HG02588 (cell line): ENCODE results near the gene GATA2.
A peak's percentile ranks its signal among the peaks of the same experiment; 100 is the strongest.

Experiments used
- ATAC-seq: cut with Tn5 transposase; IDR thresholded peaks from one replicate; pipeline ENCODE4 v1.9.1; 2021; ENCODE audit warnings: mild to moderate bottlenecking, moderate library complexity; ENCODE audit not compliant: unreplicated experiment

The GATA2 gene

DNA sequence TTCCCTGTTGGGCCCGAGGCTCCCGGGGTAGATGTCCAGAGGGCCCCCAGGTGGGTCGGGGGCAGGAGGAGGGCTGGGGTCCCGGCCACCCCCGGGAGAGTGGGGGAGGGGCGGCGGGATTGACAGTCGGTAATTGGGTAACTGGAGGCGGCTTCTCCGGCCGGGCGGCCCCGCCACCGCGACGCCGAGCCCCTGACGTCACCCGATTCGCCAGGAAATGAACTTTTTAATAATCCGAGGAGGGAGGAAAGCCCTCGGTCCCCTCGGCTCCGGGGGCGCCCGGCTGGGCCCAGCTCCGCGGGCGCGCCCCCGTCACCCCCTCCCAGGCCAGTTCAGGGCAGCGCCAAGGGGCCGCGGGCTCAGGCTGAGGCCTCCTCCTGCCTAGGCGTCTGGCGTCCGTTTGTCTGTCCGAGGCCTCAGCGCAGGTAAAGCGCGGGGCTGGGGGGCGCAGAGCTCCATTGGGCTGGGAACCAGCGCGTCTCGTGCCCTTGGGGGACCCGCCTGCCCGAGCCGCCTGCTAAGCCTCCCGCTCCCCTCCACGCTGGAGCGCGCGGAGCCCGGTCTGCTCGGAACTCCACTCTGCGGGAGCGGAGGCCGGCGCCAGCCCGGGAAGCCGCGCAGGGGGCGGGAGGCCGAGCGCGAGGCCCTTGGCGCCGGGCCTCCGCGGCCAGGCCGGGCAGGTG lies 3.9 kb downstream of the GATA2 start:
- ATAC-seq: no peak

DNA sequence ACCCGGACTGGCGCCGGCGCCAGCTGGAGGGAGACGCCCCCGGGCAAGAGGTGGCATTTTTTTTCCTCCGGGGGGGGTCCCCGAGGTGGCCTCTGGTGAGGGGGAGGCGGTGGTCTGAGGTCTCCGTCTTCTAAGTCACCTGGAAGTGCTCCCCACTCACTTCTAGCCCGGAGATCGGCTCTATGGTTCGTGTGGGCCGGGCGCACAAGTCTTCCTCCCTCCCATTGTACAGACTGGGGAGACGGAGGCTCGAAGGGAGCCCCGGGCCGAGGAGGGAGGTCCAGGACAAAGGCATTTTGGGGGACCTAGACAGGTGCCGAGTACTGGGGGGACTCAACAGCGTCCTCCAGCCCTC lies 4.4 kb downstream of the GATA2 start:
- ATAC-seq: no peak

DNA sequence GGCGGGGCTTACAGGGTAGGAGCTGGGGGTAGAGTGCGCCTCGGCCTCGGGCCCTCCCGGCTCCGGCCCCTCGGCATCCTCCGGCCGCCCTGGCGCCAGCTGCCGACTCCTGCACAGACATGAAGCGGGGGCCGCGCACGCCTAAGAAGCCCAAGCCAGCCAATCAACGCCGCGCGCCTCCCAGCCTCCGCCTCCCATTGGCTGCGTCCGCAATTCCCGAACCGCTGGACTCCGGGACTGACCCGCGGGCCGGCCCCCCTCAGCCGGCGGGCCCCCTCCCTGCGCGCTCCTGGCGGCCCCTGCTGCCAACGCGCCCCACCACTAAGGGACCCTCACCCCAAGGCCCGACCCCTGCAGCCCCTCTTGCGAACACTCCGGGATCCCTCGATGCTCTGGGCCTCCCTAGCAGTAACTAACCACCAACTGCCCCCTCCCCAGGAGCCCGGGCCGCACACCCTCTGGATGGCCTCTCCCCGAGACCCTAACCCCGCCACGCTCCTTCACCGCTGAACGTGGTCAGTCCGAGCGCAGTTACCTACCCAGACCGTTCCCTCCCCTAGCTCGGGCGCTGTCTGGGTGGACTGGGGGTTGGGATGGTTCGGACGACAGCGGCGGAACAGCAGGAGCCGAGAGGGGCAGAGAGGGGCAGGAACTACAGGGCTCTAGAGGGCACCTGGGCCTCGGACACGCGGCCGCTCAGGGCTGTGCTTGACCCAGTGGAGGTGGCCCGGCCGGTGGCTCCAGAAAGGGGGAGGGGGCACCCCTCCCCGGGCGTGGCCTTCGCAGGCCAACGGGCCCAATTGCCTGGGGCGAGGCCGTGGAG lies 5.0 kb downstream of the GATA2 start:
- ATAC-seq: peak; percentile 43

DNA sequence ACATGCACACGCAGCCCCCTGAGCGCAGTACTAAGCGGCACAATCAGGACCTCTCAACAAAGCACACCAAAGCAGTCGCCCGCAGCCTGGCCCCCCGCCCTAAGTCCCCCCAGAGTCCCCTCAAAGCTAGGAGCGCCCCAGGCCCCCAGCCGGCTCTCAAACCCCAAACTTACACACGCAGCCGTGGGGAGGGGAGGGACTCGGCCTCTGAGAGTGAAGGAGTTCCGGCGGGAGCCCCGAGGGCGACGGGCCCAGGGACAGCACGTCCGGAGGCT lies 5.5 kb downstream of the GATA2 start:
- no peak for ATAC-seq

GRCh38 chr3:128486681-128487537 lies 6.1 kb downstream of the GATA2 start:
- ATAC-seq: no peak

DNA sequence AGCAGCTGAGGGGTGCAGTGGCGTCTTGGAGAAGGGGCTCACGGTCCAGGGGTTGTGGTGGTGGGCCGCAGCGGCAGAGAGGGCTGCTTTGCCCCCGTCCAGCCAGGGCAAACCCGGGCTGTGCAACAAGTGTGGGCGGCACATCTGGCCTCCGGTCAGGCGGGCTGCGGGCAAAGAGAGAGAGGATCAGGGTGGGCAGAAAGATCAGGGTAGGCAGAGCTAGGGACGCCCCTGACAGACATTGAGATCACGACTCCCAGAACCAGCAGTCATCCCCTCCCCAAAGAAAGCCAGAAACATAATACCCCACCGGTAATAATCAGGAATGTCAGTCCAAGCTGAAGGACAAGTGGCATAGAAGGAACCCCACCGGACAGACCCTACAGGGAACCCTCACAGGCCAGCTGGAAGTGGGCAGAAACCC lies 6.8 kb downstream of the GATA2 start:
- no peak for ATAC-seq

DNA sequence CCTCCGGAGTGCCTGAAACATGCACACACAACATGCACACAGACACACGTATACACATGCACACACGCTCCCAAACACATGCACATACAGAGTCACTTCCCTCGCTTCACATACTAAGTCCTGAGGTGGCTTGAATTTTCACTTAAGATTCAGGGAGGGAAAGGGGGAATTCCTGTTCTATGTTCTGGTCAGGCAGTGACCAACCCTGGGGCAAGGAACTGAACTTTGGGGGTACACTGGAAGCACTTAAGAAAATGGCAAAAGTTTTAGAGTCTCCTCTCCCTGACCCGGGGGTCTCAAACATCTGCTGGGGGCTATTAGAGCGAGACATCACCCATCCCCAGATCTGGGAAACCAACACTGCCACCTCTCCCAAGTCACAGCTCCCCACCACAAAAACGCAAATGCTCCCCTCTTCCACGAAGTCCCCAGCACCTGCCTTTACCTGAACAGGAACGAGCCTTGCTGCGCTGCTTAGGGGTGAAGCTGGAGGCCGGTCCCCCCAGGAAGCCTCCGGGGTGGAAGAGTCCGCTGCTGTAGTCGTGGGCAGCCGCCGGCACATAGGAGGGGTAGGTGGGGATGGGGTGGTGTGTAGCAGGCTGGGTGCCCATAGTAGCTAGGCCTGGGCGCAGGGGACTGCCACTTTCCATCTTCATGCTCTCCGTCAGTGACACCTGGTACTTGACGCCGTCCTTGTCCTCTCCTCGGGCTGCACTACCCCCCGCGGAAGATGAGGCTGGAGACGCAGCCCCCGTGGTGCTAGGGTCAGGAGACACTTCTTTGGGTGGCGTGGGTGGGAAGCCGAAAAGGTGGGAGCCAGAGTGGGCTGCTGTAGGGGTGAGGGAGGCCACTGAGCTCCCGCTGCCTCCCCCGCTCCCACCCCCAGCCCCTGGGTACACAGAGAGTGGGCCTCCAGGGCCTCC lies 7.5 kb downstream of the GATA2 start:
- ATAC-seq: no peak

- no peak for ATAC-seq
Measured at GRCh38 chr3:128484404-128485281, 8.4 kb downstream of the GATA2 start.

DNA sequence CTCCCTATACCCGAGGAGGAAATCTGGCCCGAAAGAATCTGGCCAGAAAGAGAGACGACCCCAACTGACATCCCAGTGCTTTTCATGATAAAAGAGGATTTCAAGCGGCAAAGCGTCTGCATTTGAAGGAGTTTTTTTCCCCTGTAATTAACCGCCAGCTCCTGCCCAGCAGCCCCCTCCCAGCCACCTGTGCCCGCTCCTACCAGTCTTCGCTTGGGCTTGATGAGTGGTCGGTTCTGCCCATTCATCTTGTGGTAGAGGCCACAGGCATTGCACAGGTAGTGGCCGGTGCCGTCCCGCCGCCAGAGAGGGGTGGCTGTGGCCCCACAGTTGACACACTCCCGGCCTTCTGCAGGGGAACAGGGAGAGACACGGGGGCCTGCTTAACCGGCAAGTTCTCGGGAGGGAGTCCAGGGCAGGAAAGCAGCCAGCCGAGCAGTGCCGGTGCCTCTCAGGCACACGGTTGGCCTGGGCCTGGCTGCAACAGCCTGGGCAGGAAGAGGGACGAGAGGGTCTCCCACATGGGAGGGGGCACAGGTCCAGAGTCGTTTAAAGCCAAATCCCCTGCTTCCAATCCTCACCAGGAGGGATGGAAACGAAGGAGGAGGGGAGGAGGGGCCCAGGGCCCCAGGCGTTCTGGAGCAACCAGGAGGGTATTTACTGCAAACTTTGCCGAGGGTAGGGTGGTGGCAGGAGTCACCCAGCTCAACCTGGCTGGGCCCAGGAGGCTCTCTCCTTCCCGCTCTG lies 9.2 kb downstream of the GATA2 start:
- no peak for ATAC-seq

DNA sequence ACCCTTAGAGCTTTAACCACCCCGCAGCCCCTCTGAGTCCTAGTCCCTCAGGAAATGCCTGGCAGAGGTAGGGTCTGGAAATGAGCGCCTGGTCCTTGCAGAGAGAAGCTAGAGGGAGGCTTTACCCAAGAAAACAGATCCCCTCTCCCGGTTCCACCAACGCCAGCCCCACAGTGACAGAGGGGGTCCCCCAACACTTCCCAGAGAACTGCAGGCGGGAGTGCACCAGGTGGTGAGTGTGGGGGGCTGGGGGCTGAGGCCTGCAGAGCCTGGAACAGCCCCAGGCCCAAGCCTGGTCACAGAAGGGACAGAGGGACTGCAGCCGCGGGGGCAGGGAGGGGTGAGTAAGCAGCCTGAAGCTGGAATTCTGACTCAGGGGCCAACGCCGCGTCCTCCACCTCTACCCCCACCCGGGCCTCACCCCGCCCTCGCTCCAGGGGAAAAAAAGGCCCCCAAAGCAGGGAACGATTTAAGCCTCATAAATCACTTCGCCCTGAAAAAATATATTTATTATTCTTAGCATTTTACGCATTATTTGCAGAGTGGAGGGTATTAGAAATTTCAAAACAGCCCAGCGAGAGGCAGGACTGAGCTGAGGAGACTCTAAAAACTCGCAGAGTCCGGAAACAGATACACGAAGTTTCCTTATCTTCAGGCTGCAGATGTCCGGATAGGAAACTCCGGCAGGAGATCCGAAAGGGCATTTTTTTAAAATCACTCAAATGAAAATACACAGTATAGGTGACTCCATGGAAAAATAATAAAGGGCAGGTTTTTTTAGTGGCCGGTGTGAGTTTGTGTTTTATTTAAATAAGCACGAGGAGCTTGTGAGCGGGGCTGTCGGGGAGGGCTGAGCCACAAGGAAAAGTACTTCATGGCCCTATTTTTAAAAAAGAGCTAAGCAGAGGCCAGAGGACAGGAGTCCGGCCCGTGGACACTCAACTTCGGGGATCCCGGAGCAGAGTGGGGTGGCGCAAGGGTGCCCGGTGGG lies 10.0 kb downstream of the GATA2 start:
- ATAC-seq: no peak

- no peak for ATAC-seq
Measured at GRCh38 chr3:128482175-128482574, 10.8 kb downstream of the GATA2 start.

- ATAC-seq: no peak
Measured at GRCh38 chr3:128481438-128481942, 11.5 kb downstream of the GATA2 start.

DNA sequence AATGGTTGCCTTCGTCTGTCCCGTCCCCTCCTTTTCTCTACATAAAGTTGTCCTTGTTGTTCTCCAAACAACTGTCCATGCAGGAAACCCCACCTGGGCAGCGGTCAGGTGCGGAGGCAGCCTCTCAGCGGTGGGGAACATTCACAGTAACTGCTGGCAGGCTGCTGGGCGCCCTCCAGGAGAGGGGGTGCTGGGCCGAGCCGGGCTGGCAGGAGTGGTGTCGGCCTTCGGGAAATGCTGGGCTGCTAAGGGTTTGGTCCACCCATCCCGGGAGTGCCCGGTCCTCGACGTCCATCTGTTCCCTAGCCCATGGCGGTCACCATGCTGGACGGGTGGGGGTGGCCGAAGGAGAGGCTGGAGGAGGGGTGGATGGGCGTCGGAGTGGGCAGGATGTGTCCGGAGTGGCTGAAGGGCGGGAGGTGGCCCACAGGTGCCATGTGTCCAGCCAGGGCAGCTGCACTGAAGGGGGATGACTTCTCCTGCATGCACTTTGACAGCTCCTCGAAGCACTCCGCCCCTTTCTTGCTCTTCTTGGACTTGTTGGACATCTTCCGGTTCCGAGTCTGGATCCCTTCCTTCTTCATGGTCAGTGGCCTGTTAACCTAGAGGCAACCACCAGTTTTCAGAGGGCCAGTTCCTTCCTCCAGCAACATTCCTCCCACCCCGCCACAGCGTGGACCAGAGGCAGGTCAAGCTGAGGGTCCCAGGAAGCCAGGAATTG lies 12.1 kb downstream of the GATA2 start:
- ATAC-seq: no peak

DNA sequence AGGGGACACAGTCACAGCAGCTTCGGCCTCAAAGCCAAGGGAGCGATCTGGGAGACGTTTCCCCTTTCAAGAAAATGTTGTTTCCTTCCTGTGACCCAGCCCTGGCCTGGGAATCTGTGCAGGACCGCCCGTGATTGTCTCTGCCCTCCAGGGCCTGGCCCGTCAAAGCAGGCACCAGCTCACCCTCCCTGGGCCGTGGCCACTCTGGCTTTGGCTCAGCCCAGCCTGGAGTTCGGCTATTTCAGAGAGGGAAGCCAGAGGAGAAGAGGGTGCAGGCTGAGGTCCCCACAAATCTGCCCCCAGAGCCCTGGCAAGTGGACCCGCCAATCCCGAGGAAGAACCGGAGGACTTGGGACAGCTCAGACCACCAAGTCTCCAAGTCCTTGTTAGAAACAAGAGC lies 12.7 kb downstream of the GATA2 start:
- ATAC-seq: no peak

- no peak for ATAC-seq
Measured at GRCh38 chr3:128479558-128480086, 13.4 kb downstream of the GATA2 start.

- ATAC-seq: no peak
Measured at GRCh38 chr3:128478576-128479506, 14.2 kb downstream of the GATA2 start.
